AML-193 (cell line): ENCODE measurements around the gene PDCD6IP.
"Not testable (repeated sequence)": the region's sequence is repeated elsewhere in the genome, so short reads cannot be mapped to it uniquely, and the experiment has no call there.

ENCODE experiments used
- DNase-seq, 2 experiments: peaks; one replicate each; lab custom pipeline; 2025; lab: John Stamatoyannopoulos, UW

PDCD6IP gene

GRCh38 chr3:33798418-33799201, at the start of gene PDCD6IP:
Gene PDCD6IP, plus strand, starts transcription at chr3:33798630. Its CDS starts 99 bp downstream, at chr3:33798729.
- peak; percentile 92 to 94 for DNase-seq

- DNase-seq = peak; percentile 95 to 97
Measured at GRCh38 chr3:33749546-33750210, 48.8 kb upstream of the PDCD6IP start.

GRCh38 chr3:33750211-33750548, 48.2 kb upstream of the PDCD6IP start:
- no peak for DNase-seq

- no peak for DNase-seq
Measured at GRCh38 chr3:33751336-33751735, 47.1 kb upstream of the PDCD6IP start.

- DNase-seq = not testable (repeated sequence)
Measured at GRCh38 chr3:33754391-33754790, 44.0 kb upstream of the PDCD6IP start.

GRCh38 chr3:33758281-33758680, 40.1 kb upstream of the PDCD6IP start:
- DNase-seq = no peak

- no peak for DNase-seq
Measured at GRCh38 chr3:33758864-33759263, 39.6 kb upstream of the PDCD6IP start.

- DNase-seq = no peak
Measured at GRCh38 chr3:33768578-33769330, 29.7 kb upstream of the PDCD6IP start.

GRCh38 chr3:33773637-33774036, 24.8 kb upstream of the PDCD6IP start:
- DNase-seq = no peak

GRCh38 chr3:33775363-33775762, 23.1 kb upstream of the PDCD6IP start:
- no peak for DNase-seq

GRCh38 chr3:33777996-33778395, 20.4 kb upstream of the PDCD6IP start:
- no peak for DNase-seq

GRCh38 chr3:33779751-33780150, 18.7 kb upstream of the PDCD6IP start:
- DNase-seq = no peak

- not testable (repeated sequence) for DNase-seq
Measured at GRCh38 chr3:33781413-33781812, 17.0 kb upstream of the PDCD6IP start.

- no peak for DNase-seq
Measured at GRCh38 chr3:33786565-33787327, 11.7 kb upstream of the PDCD6IP start.

- DNase-seq = peak; percentile 76 to 79
Measured at GRCh38 chr3:33787328-33788009, 11.0 kb upstream of the PDCD6IP start.

GRCh38 chr3:33789183-33789954, 9.1 kb upstream of the PDCD6IP start:
- no peak for DNase-seq

GRCh38 chr3:33790091-33790490, 8.3 kb upstream of the PDCD6IP start:
- DNase-seq = no peak

- peak; percentile 97 to 98 for DNase-seq
Measured at GRCh38 chr3:33791477-33792166, 6.8 kb upstream of the PDCD6IP start.

- DNase-seq = no peak
Measured at GRCh38 chr3:33792167-33792892, 6.1 kb upstream of the PDCD6IP start.
